ENCODE results near the gene CXCR6.

The CXCR6 gene

DNA sequence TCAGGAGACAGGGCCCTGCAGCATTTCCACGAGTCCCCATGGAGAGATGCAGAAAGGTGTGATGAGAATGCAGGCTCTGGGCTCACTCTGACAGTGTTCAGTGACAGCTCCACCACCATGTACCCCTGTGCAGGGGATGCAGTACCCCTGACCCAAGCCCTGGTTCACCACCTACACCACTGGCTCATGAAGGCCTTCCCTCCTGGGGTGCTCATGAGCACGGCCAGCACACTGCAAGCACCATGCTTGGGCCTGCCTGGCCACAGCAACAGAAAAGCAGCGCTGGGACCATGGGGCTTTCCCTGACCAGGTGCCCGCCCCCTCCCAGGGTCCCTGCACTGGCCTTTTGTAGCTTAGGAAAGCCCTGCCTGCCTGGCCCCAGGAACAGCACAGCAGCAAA is 6.2 kb downstream of the CXCR6 start:
- Histone ChIP-seq H3K36me3 (replicated peaks; ENCODE audit: low read depth, low read length) (peaks cover 76% of the 10 kb centered on the region), H3K27ac (ENCODE audit: low read length) (no peak overlapping the region), H4K20me1 (ENCODE audit: insufficient read depth, low read length) (0 out of 2 replicates have a peak, but pooled peaks cover 3% of the 10 kb centered on the region), H3K27me3 (ENCODE audit: low read depth, low read length) (no peaks in the 10 kb centered on the region), H3K4me3 (ENCODE audit: low read length) (no peak overlapping the region), H3K4me2 (ENCODE audit: low read length) (no peak overlapping the region), H2AFZ (ENCODE audit: low read depth, low read length) (no peak overlapping the region), H3K9ac (ENCODE audit: low read length) (no peak overlapping the region), H3K9me3 (ENCODE audit: insufficient read depth, low read length) (no peaks in the 10 kb centered on the region), H3K79me2 (ENCODE audit: low read length) (no peaks in the 10 kb centered on the region), H3K4me1 (ENCODE audit: low read length) (no peaks in the 10 kb centered on the region)
- no peak for TF ChIP-seq EZH2phosphoT487 (IDR thresholded peaks at IDR 0.05; ENCODE audit: low read depth)
- TF ChIP-seq, protein P1, sequence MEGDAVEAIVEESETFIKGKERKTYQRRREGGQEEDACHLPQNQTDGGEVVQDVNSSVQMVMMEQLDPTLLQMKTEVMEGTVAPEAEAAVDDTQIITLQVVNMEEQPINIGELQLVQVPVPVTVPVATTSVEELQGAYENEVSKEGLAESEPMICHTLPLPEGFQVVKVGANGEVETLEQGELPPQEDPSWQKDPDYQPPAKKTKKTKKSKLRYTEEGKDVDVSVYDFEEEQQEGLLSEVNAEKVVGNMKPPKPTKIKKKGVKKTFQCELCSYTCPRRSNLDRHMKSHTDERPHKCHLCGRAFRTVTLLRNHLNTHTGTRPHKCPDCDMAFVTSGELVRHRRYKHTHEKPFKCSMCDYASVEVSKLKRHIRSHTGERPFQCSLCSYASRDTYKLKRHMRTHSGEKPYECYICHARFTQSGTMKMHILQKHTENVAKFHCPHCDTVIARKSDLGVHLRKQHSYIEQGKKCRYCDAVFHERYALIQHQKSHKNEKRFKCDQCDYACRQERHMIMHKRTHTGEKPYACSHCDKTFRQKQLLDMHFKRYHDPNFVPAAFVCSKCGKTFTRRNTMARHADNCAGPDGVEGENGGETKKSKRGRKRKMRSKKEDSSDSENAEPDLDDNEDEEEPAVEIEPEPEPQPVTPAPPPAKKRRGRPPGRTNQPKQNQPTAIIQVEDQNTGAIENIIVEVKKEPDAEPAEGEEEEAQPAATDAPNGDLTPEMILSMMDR (IDR thresholded peaks at IDR 0.05; ENCODE audit: low read depth, low read length) = no peak

DNA sequence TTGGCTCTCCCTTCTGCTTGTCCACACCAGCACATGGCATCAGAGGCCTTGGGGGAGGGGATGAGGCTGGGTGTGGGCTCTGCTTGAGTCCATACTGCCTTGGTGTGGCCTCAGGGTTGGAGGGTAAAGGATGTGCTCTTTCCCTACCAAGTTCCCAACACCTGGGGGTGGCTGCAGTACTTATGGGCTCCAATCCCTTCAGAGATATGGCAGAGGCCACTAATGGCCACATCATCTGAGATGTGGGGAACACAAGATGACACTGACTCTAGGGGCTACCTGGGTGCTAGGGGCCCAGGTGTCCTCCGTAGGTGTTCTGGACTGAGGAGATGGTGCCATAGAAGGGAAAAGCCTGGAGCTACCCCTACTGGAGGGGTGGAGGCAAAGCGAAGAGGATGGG is 6.9 kb downstream of the CXCR6 start:
- H3K9me3 ChIP-seq (ENCODE audit: insufficient read depth, low read length) = no peaks in the 10 kb centered on the region
- TF ChIP-seq, protein P1 (IDR thresholded peaks at IDR 0.05; ENCODE audit: low read depth, low read length) = no peak
- TF ChIP-seq EZH2phosphoT487 (IDR thresholded peaks at IDR 0.05; ENCODE audit: low read depth) = no peak
- no peak overlapping the region for H3K27ac ChIP-seq (ENCODE audit: low read length)
- H3K9ac ChIP-seq (ENCODE audit: low read length) = no peak overlapping the region
- no peaks in the 10 kb centered on the region for H3K79me2 ChIP-seq (ENCODE audit: low read length)
- H4K20me1 ChIP-seq (ENCODE audit: insufficient read depth, low read length) = no peaks in the 10 kb centered on the region
- no peak overlapping the region for H3K4me3 ChIP-seq (ENCODE audit: low read length)
- no peak overlapping the region for H3K4me2 ChIP-seq (ENCODE audit: low read length)
- no peak overlapping the region for H2AFZ ChIP-seq (ENCODE audit: low read depth, low read length)
- H3K27me3 ChIP-seq (ENCODE audit: low read depth, low read length) = no peaks in the 10 kb centered on the region
- peaks cover 81% of the 10 kb centered on the region for H3K36me3 ChIP-seq (replicated peaks; ENCODE audit: low read depth, low read length)
- no peaks in the 10 kb centered on the region for H3K4me1 ChIP-seq (ENCODE audit: low read length)

DNA sequence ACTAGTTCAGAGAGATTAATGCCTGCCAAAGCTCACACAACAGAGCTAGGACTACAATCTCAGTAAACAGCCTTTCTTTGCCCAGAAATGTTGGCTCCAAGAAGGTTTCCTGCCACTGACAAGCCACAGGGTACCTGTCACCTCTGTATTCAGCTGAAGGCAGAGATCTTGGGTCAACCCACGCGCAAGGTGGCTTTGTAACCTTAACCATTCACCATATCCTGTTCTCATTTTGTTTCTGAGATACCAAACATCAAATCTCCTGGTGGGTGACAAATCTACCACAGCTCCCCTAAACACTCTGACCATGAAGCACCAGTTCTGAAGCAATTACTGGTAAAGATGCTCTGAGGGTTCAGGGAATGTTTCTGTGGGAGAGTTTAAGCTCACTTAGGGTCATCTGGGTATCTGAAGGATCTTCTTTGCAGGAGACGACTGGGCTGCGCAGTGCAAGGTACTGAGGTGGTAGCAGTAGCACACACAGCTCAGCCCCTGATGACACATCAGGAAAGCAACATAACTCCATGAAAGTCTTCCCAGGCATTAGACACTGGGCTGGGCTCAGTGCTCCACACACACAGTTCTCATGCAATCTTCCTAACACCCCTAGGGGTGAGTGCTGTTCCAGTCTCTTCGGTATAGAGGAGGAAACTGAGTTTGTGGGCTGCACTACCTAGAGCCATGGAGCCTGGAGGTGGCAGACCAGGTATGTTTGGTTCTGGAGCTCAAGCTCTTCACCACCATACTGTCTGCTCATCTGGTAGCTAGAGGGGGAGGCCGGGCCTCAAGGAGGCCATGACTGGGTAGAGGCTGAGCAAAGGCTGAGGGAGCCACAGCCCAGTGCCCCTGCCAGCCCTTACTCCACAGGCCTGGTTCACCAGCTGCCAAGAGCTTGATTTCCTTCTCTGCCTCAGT is 7.7 kb downstream of the CXCR6 start:
- Histone ChIP-seq H3K36me3 (replicated peaks; ENCODE audit: low read depth, low read length) (peaks cover 82% of the 10 kb centered on the region), H2AFZ (ENCODE audit: low read depth, low read length) (no peak overlapping the region), H3K9me3 (ENCODE audit: insufficient read depth, low read length) (no peaks in the 10 kb centered on the region), H3K27ac (ENCODE audit: low read length) (no peak overlapping the region), H3K4me1 (ENCODE audit: low read length) (no peaks in the 10 kb centered on the region), H3K4me3 (ENCODE audit: low read length) (no peak overlapping the region), H3K9ac (ENCODE audit: low read length) (no peak overlapping the region), H4K20me1 (ENCODE audit: insufficient read depth, low read length) (no peaks in the 10 kb centered on the region), H3K27me3 (ENCODE audit: low read depth, low read length) (no peaks in the 10 kb centered on the region), H3K4me2 (ENCODE audit: low read length) (no peak overlapping the region), H3K79me2 (ENCODE audit: low read length) (no peaks in the 10 kb centered on the region)
- no peak for TF ChIP-seq EZH2phosphoT487 (IDR thresholded peaks at IDR 0.05; ENCODE audit: low read depth)
- TF ChIP-seq, protein P1 (IDR thresholded peaks at IDR 0.05; ENCODE audit: low read depth, low read length) = no peak

DNA sequence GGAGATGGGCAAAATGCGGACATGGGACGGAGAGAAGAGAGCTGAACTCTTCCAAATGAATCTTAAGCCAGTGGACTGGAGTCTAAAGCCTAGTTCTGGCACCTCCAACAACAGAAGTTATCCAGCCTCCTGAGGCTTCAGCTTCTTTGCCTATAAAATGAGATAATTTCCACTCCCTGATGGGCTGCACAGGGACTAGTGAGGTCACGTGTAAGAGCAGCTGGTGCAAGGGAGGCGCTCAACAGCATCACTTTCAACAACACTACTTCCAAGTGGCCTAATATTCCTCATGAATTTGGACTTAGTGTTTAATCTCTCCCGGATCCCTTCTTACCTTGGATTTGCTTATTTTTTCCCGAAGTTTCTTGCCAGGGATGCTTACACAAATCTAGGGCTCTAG is 8.7 kb downstream of the CXCR6 start:
- TF ChIP-seq EZH2phosphoT487 (IDR thresholded peaks at IDR 0.05; ENCODE audit: low read depth) = no peak
- TF ChIP-seq, protein P1 (IDR thresholded peaks at IDR 0.05; ENCODE audit: low read depth, low read length) = no peak
- no peaks in the 10 kb centered on the region for H3K4me1 ChIP-seq (ENCODE audit: low read length)
- H3K4me2 ChIP-seq (ENCODE audit: low read length) = no peak overlapping the region
- no peak overlapping the region for H3K27ac ChIP-seq (ENCODE audit: low read length)
- H3K27me3 ChIP-seq (ENCODE audit: low read depth, low read length) = no peaks in the 10 kb centered on the region
- no peaks in the 10 kb centered on the region for H3K9me3 ChIP-seq (ENCODE audit: insufficient read depth, low read length)
- H3K4me3 ChIP-seq (ENCODE audit: low read length) = no peak overlapping the region
- peaks cover 75% of the 10 kb centered on the region for H3K36me3 ChIP-seq (replicated peaks; ENCODE audit: low read depth, low read length)
- no peak overlapping the region for H2AFZ ChIP-seq (ENCODE audit: low read depth, low read length)
- no peaks in the 10 kb centered on the region for H4K20me1 ChIP-seq (ENCODE audit: insufficient read depth, low read length)
- no peak overlapping the region for H3K9ac ChIP-seq (ENCODE audit: low read length)
- no peaks in the 10 kb centered on the region for H3K79me2 ChIP-seq (ENCODE audit: low read length)

Measured in OCI-LY3 (cell line).